K562 (cell line): ENCODE results near the gene CHRNG. TPM values are rescaled to one million over a fixed set of nuclear protein-coding genes. Genes with fewer than 3 reads are reported as not detected.

Experiments used
- ATAC-seq: fragments of 200-7000 bp; cut with Tn5 transposase; 3 replicates; pipeline ENCODE4 v1.9.1; 2020; ENCODE audit warnings: moderate library complexity
- BruUV-seq: library from RNA; stranded (reverse); fragments of 400-500 nt; replicated peaks from 2 replicates; lab custom pipeline; 2021; lab: Mats Ljungman, UMichigan
- CTCF ChIA-PET: fragments of 300-600 bp; formaldehyde crosslinking; extraction: SDS; loops from one replicate; lab custom pipeline; 2021; ENCODE audit warnings: low intra/inter-chr PET ratio; lab: Yijun Ruan, JAX
- POLR2A ChIA-PET: fragments of 300-600, 350-650 bp; sonication (Branson Sonifier 250); formaldehyde crosslinking; extraction: SDS; loops from one replicate; lab custom pipeline; 2021; ENCODE audit warnings: antibody characterized with exemption, inconsistent platforms; lab: Yijun Ruan, JAX
- DNase-seq, 4 experiments: peaks; one replicate each; pipeline versions ENCODE4 v3.0.0 to v3.0.0-alpha.2; 2011 to 2018; ENCODE audit warnings: low spot score in 3 of 4, mixed read lengths in 3 of 4; ENCODE audit errors: extremely low read depth in 1 of 4
- FAIRE-seq: peaks from 2 replicates; lab custom pipeline; 2011; peaks lifted over from hg19 to GRCh38; lab: Jason Lieb, UNC
- H2AFZ ChIP-seq: 2 replicates; pipeline ENCODE4 v1.6.0; 2011; ENCODE audit warnings: low read depth, low read length, control low read depth, inconsistent platforms
- H3K27ac ChIP-seq: fragments of 200-600 bp; 3 replicates; pipeline ENCODE4 v1.8.0; 2011; ENCODE audit warnings: low read depth, mild to moderate bottlenecking, control low read depth, inconsistent platforms, low read length, moderate library complexity, mixed read lengths; ENCODE audit errors: extremely low read depth
- H3K27me3 ChIP-seq, 2 experiments: fragments of 300-600 bp in 1 of 2; 2 replicates in 1 of 2; 3 replicates in 1 of 2; pipeline versions ENCODE4 v1.6.0 to v1.8.0; 2011; ENCODE audit warnings: inconsistent platforms in 2 of 2, low read length in 2 of 2, mild to moderate bottlenecking in 1 of 2, mixed read lengths in 1 of 2, moderate library complexity in 1 of 2; ENCODE audit not compliant: control insufficient read depth in 2 of 2, insufficient read depth in 2 of 2
- H3K36me3 ChIP-seq: fragments of 300-600 bp; 3 replicates; pipeline ENCODE4 v1.8.0; 2011; ENCODE audit warnings: mild to moderate bottlenecking, low read length, inconsistent platforms; ENCODE audit not compliant: control insufficient read depth, insufficient read depth
- H3K4me1 ChIP-seq, 2 experiments: fragments of 200-600 bp in 1 of 2; replicated peaks in 1 of 2; 2 replicates in 1 of 2; 3 replicates in 1 of 2; pipeline versions ENCODE4 v1.5.1 to v1.8.0; 2011; ENCODE audit warnings: inconsistent platforms in 2 of 2, low read length in 2 of 2, mild to moderate bottlenecking in 1 of 2, mixed read lengths in 1 of 2, moderate library complexity in 1 of 2; ENCODE audit not compliant: control insufficient read depth in 2 of 2, insufficient read depth in 2 of 2
- H3K4me2 ChIP-seq: 2 replicates; pipeline ENCODE4 v1.6.1; 2011; ENCODE audit warnings: low read length, control low read depth, inconsistent platforms, mixed read lengths; ENCODE audit not compliant: insufficient read depth
- H3K4me3 ChIP-seq: fragments of 200-600 bp; sonication (generic), shearing (Covaris generic); 2 replicates; pipeline ENCODE4 v1.5.1; 2016; ENCODE audit warnings: control low read depth, inconsistent platforms
- H3K79me2 ChIP-seq: fragments of 200-600 bp; 3 replicates; pipeline ENCODE4 v1.8.0; 2011; ENCODE audit warnings: low read length, inconsistent platforms; ENCODE audit not compliant: control insufficient read depth, insufficient read depth
- H3K9ac ChIP-seq, 2 experiments: 2 replicates each; pipeline versions ENCODE4 v1.6.0 to v1.6.1; 2011; ENCODE audit warnings: low read depth in 2 of 2, low read length in 2 of 2, control low read depth in 1 of 2, inconsistent platforms in 1 of 2, mild to moderate bottlenecking in 1 of 2, mixed read lengths in 1 of 2; ENCODE audit not compliant: insufficient read depth in 1 of 2
- H3K9me1 ChIP-seq: one replicate; pipeline ENCODE4 v1.6.0; 2011; ENCODE audit warnings: inconsistent platforms, mild to moderate bottlenecking, low read length, moderate library complexity; ENCODE audit not compliant: control insufficient read depth, insufficient read depth
- H3K9me3 ChIP-seq: replicated peaks from 2 replicates; pipeline ENCODE4 v1.5.1; 2011; ENCODE audit warnings: low read depth, low read length, inconsistent platforms; ENCODE audit not compliant: control insufficient read depth, insufficient read depth
- H4K20me1 ChIP-seq: replicated peaks from 2 replicates; pipeline ENCODE4 v1.6.1; 2011; ENCODE audit warnings: low read length, inconsistent platforms, mixed read lengths; ENCODE audit not compliant: control insufficient read depth, insufficient read depth
- BCL6 ChIP-seq: fragments of 250-450 bp; sonication (Bioruptor Pico); IDR thresholded peaks from 2 replicates; pipeline ENCODE4 v1.4.0; 2020
- E2F6 ChIP-seq, 2 experiments: IDR thresholded peaks; 2 replicates each; pipeline ENCODE4 v1.6.1; 2011; ENCODE audit warnings: borderline replicate concordance in 1 of 2, control low read depth in 1 of 2, low read depth in 1 of 2, low read length in 1 of 2, mild to moderate bottlenecking in 1 of 2, mixed read lengths in 1 of 2, moderate library complexity in 1 of 2; ENCODE audit not compliant: insufficient read depth in 1 of 2, insufficient read length in 1 of 2, poor library complexity in 1 of 2, severe bottlenecking in 1 of 2; ENCODE audit errors: extremely low read depth in 1 of 2
- ILK ChIP-seq: fragments of 450-650 bp; IDR thresholded peaks from 2 replicates; pipeline ENCODE4 v1.6.1; 2016; ENCODE audit warnings: missing genetic modification characterization, low read depth, mild to moderate bottlenecking, missing compliant biosample characterization, moderate library complexity, borderline replicate concordance
- KLF6 ChIP-seq: fragments of 250-450 bp; sonication (Bioruptor Pico); IDR thresholded peaks from 2 replicates; pipeline ENCODE4 v1.4.0; 2020; ENCODE audit warnings: mild to moderate bottlenecking, moderate library complexity, borderline replicate concordance
- MNT ChIP-seq, 2 experiments: fragments of 450-650 bp; conservative IDR thresholded peaks; 2 replicates each; pipeline ENCODE4 v1.6.1; 2017; ENCODE audit warnings: mild to moderate bottlenecking in 2 of 2, moderate library complexity in 2 of 2
- STAT6 ChIP-seq: sonication (generic); formaldehyde crosslinking; IDR thresholded peaks from 2 replicates; pipeline ENCODE4 v1.8.1; 2023; ENCODE audit warnings: mild to moderate bottlenecking, missing genetic modification reagents
- ZNF134 ChIP-seq: fragments of 250-450 bp; sonication (Bioruptor Pico); conservative IDR thresholded peaks from 2 replicates; pipeline ENCODE4 v1.4.0; 2020
- ZNF583 ChIP-seq: fragments of 250-450 bp; sonication (Bioruptor Pico); IDR thresholded peaks from 2 replicates; pipeline ENCODE4 v1.4.0; 2020
- WGBS: fragments of 100-300 bp; shearing (Covaris generic); methylation state at CpG from one replicate; pipeline ENCODE4 v1.1.6; 2016; ENCODE audit warnings: low coverage, mixed read lengths; ENCODE audit not compliant: insufficient coverage; ENCODE audit errors: missing lambda C conversion rate; 5-methylcytosine and 5-hydroxymethylcytosine counted together
- in situ Hi-C: fragments of 300-500 bp; cut with MboI; formaldehyde crosslinking; loops from 4 replicates; pipeline ENCODE4 v1.15.0; 2018; ENCODE audit warnings: inconsistent platforms, mixed read lengths
- intact Hi-C: fragments of 100-400 bp; cut with micrococcal nuclease; formaldehyde crosslinking; loops from 2 replicates; pipeline ENCODE4 v1.14.2; 2022
- polyA plus RNA-seq, 8 experiments: library from polyadenylated mRNA; depleted of rRNA in 4 of 8; stranded (reverse) in 5 of 8; unstranded in 3 of 8; fragments of >200 nt; fragmentation: Nextera tagmentation in 2 of 8; fragmentation: Illumina TruSeq in 1 of 8; extraction: Ambion mirVana in 2 of 8; extraction: Trizol in 1 of 8; gene quantifications; 2 replicates each; pipeline versions ENCODE4 v1.2.1 to v1.2.3, GENCODE V29; 2011 to 2014; ENCODE audit warnings: inconsistent platforms in 1 of 8, missing spikeins in 1 of 8
- total RNA-seq, 7 experiments: library from RNA; depleted of rRNA in 6 of 7; stranded (reverse); fragments of >200 nt in 6 of 7; fragmentation: Illumina TruSeq in 2 of 7; extraction: Trizol in 2 of 7; gene quantifications; 2 replicates each; pipeline versions ENCODE4 v1.2.1 to v1.2.3, GENCODE V29; 2011 to 2021; ENCODE audit warnings: low replicate concordance in 1 of 7

CHRNG gene
- total and polyA plus RNA-seq, 9 of the 15 experiments (the other 6 are each of a cell fraction or from before 2014, with no cell fraction given): not detected

GRCh38 chr2:232563580-232563979 is 24.1 kb downstream of the CHRNG start:
- no peak overlapping the region for H3K4me3 ChIP-seq
- intact Hi-C loops: no loop called here
- H3K79me2 ChIP-seq: no peaks in the 10 kb centered on the region
- H3K9me1 ChIP-seq: no peaks in the 10 kb centered on the region
- POLR2A ChIA-PET: interaction anchor here (1.2 to 1.7 kb wide), 2 partner anchors 9 to 12 kb away, joined by 3 to 6 read pairs; no protein-coding TSS in a partner anchor
- H4K20me1 ChIP-seq: no peaks in the 10 kb centered on the region
- no peak overlapping the region for H3K27ac ChIP-seq
- DNase-seq (no peak), ATAC-seq (no peak), FAIRE-seq (no peak)
- no peak overlapping the region for H3K4me2 ChIP-seq
- H3K4me1 ChIP-seq: no peaks in the 10 kb centered on the region
- no peaks in the 10 kb centered on the region for H3K9me3 ChIP-seq
- no peaks in the 10 kb centered on the region for H3K27me3 ChIP-seq
- H3K9ac ChIP-seq: no peak overlapping the region
- 67% methylated on average over 3 of the region's 3 CpGs for WGBS
- no peak overlapping the region for H2AFZ ChIP-seq
- H3K36me3 ChIP-seq: peaks cover 65% of the 10 kb centered on the region; the same call in 2 of the 3 replicates
- no TSS peak for BruUV-seq
- CTCF ChIA-PET: no interaction called here
- in situ Hi-C loops: no loop called here
- no peak for TF ChIP-seq E2F6 (IDR thresholded peaks at IDR 0.05; ENCODE audit: borderline replicate concordance in 1 of 2, extremely low read depth in 1 of 2, insufficient read depth in 1 of 2, insufficient read length in 1 of 2, low read depth in 1 of 2, low read length in 1 of 2, poor library complexity in 1 of 2, severe bottlenecking in 1 of 2)
- TF ChIP-seq MNT (conservative IDR thresholded peaks at IDR 0.05): no peak
- TF ChIP-seq ZNF134 (CRISPR knock-in tag): no peak
- TF ChIP-seq STAT6: no peak
- TF ChIP-seq BCL6 (CRISPR knock-in tag): no peak
- TF ChIP-seq KLF6 (CRISPR knock-in tag): no peak
- no peak for TF ChIP-seq ILK (tag)
- TF ChIP-seq ZNF583 (CRISPR knock-in tag): no peak
